Mucosa of stomach (tissue), 1 donor: ENCODE data around the gene SPAM1.
"Not testable (repeated sequence)": the region's sequence is repeated elsewhere in the genome, so short reads cannot be mapped to it uniquely, and the experiment has no call there.

Source experiments
- H3K27me3 ChIP-seq: one replicate; pipeline ENCODE4 v1.7.0; 2013; ENCODE audit warnings: mild to moderate bottlenecking, low read length; ENCODE audit not compliant: control insufficient read depth, insufficient read depth
- H3K36me3 ChIP-seq: one replicate; pipeline ENCODE4 v1.7.0; 2013; ENCODE audit warnings: low read length; ENCODE audit not compliant: control insufficient read depth, insufficient read depth
- H3K4me1 ChIP-seq: one replicate; pipeline ENCODE4 v1.7.0; 2013; ENCODE audit warnings: mild to moderate bottlenecking, low read length; ENCODE audit not compliant: control insufficient read depth, insufficient read depth
- H3K4me3 ChIP-seq: one replicate; pipeline ENCODE4 v1.7.0; 2013; ENCODE audit warnings: low read length
- H3K9ac ChIP-seq: one replicate; pipeline ENCODE4 v1.7.0; 2013; ENCODE audit warnings: mild to moderate bottlenecking, low read length, moderate library complexity
- H3K9me3 ChIP-seq: one replicate; pipeline ENCODE4 v1.7.0; 2013; ENCODE audit warnings: mild to moderate bottlenecking, low read length, moderate library complexity; ENCODE audit not compliant: control insufficient read depth
- donor health status: Pancreatic carcinoma.

SPAM1 gene

GRCh38 chr7:123924941-123925340 lies at the start of gene SPAM1:
Gene SPAM1, plus strand, starts transcription at chr7:123925241. Its CDS starts 28,330 bp downstream, at chr7:123953571.
- Histone ChIP-seq H3K4me3 (no peak within 1 kb of the TSS), H3K27me3 (no peaks in the 10 kb centered on the region), H3K4me1 (peaks cover 10% of the 10 kb centered on the region), H3K36me3 (no peaks in the 10 kb centered on the region), H3K9me3 (no peaks in the 10 kb centered on the region), H3K9ac (no peak within 1 kb of the TSS)

- no peaks in the 10 kb centered on the region for H3K27me3 ChIP-seq
- no peaks in the 10 kb centered on the region for H3K9me3 ChIP-seq
- H3K4me3 ChIP-seq, result no peak overlapping the region
- H3K36me3 ChIP-seq, result no peaks in the 10 kb centered on the region
- H3K4me1 ChIP-seq, result no peaks in the 10 kb centered on the region
- no peak overlapping the region for H3K9ac ChIP-seq
Measured at GRCh38 chr7:123876557-123877256, 48.3 kb upstream of the SPAM1 start.

GRCh38 chr7:123879628-123880027 lies 45.4 kb upstream of the SPAM1 start:
- Histone ChIP-seq H3K9ac (no peak overlapping the region), H3K36me3 (no peaks in the 10 kb centered on the region), H3K4me1 (no peaks in the 10 kb centered on the region), H3K9me3 (no peaks in the 10 kb centered on the region), H3K4me3 (no peak overlapping the region), H3K27me3 (no peaks in the 10 kb centered on the region)

- Histone ChIP-seq H3K4me3 (no peak overlapping the region), H3K9ac (no peak overlapping the region), H3K9me3 (no peaks in the 10 kb centered on the region), H3K4me1 (no peaks in the 10 kb centered on the region), H3K27me3 (no peaks in the 10 kb centered on the region), H3K36me3 (no peaks in the 10 kb centered on the region)
Measured at GRCh38 chr7:123881300-123881699, 43.7 kb upstream of the SPAM1 start.

- H3K4me1 ChIP-seq, result no peaks in the 10 kb centered on the region
- H3K4me3 ChIP-seq, result no peak overlapping the region
- no peaks in the 10 kb centered on the region for H3K27me3 ChIP-seq
Measured at GRCh38 chr7:123883154-123883553, 41.9 kb upstream of the SPAM1 start.

GRCh38 chr7:123888192-123888591 lies 36.8 kb upstream of the SPAM1 start:
- Histone ChIP-seq H3K4me1 (no peaks in the 10 kb centered on the region), H3K9ac (no peak overlapping the region), H3K9me3 (no peaks in the 10 kb centered on the region), H3K36me3 (no peaks in the 10 kb centered on the region), H3K27me3 (no peaks in the 10 kb centered on the region), H3K4me3 (no peak overlapping the region)

More at GRCh38 chr7:123883154-123883553, 41.9 kb upstream of the SPAM1 start:
- H3K9me3 ChIP-seq, result no peaks in the 10 kb centered on the region
- H3K36me3 ChIP-seq, result no peaks in the 10 kb centered on the region
- H3K9ac ChIP-seq, result no peak overlapping the region

GRCh38 chr7:123894753-123895152 lies 30.3 kb upstream of the SPAM1 start:
- not testable (repeated sequence) for H3K4me1 ChIP-seq, H3K36me3 ChIP-seq, H3K27me3 ChIP-seq, H3K9me3 ChIP-seq, H3K9ac ChIP-seq, H3K4me3 ChIP-seq

GRCh38 chr7:123901101-123901500 lies 23.9 kb upstream of the SPAM1 start:
- Histone ChIP-seq H3K4me1 (no peaks in the 10 kb centered on the region), H3K4me3 (no peak overlapping the region), H3K9ac (no peak overlapping the region), H3K36me3 (no peaks in the 10 kb centered on the region), H3K27me3 (no peaks in the 10 kb centered on the region), H3K9me3 (no peaks in the 10 kb centered on the region)

- Histone ChIP-seq H3K9ac (no peak overlapping the region), H3K36me3 (no peaks in the 10 kb centered on the region), H3K9me3 (no peaks in the 10 kb centered on the region), H3K4me1 (no peaks in the 10 kb centered on the region), H3K27me3 (no peaks in the 10 kb centered on the region), H3K4me3 (no peak overlapping the region)
Measured at GRCh38 chr7:123905714-123906113, 19.3 kb upstream of the SPAM1 start.

GRCh38 chr7:123916240-123916724 lies 8.8 kb upstream of the SPAM1 start:
- Histone ChIP-seq H3K9ac (no peak overlapping the region), H3K27me3 (no peaks in the 10 kb centered on the region), H3K4me1 (peaks cover 13% of the 10 kb centered on the region), H3K36me3 (no peaks in the 10 kb centered on the region), H3K9me3 (no peaks in the 10 kb centered on the region), H3K4me3 (no peak overlapping the region)

GRCh38 chr7:123917878-123918277 lies 7.2 kb upstream of the SPAM1 start:
- no peaks in the 10 kb centered on the region for H3K9me3 ChIP-seq
- H3K9ac ChIP-seq, result no peak overlapping the region
- H3K36me3 ChIP-seq, result no peaks in the 10 kb centered on the region
- H3K27me3 ChIP-seq, result no peaks in the 10 kb centered on the region
- H3K4me1 ChIP-seq, result peaks cover 13% of the 10 kb centered on the region
- no peak overlapping the region for H3K4me3 ChIP-seq

- peaks cover 13% of the 10 kb centered on the region for H3K4me1 ChIP-seq
- H3K36me3 ChIP-seq, result no peaks in the 10 kb centered on the region
Measured at GRCh38 chr7:123918309-123918708, 6.7 kb upstream of the SPAM1 start.

GRCh38 chr7:123923599-123923998 lies 1.4 kb upstream of the SPAM1 start:
- Histone ChIP-seq H3K4me3 (no peak overlapping the region), H3K36me3 (no peaks in the 10 kb centered on the region), H3K27me3 (no peaks in the 10 kb centered on the region), H3K4me1 (peaks cover 1% of the 10 kb centered on the region), H3K9me3 (no peaks in the 10 kb centered on the region), H3K9ac (no peak overlapping the region)

More at GRCh38 chr7:123918309-123918708, 6.7 kb upstream of the SPAM1 start:
- H3K9ac ChIP-seq, result no peak overlapping the region
- H3K9me3 ChIP-seq, result no peaks in the 10 kb centered on the region
- H3K4me3 ChIP-seq, result no peak overlapping the region
- no peaks in the 10 kb centered on the region for H3K27me3 ChIP-seq
